Measurements from ENCODE around the gene BBOF1.

The BBOF1 gene

DNA sequence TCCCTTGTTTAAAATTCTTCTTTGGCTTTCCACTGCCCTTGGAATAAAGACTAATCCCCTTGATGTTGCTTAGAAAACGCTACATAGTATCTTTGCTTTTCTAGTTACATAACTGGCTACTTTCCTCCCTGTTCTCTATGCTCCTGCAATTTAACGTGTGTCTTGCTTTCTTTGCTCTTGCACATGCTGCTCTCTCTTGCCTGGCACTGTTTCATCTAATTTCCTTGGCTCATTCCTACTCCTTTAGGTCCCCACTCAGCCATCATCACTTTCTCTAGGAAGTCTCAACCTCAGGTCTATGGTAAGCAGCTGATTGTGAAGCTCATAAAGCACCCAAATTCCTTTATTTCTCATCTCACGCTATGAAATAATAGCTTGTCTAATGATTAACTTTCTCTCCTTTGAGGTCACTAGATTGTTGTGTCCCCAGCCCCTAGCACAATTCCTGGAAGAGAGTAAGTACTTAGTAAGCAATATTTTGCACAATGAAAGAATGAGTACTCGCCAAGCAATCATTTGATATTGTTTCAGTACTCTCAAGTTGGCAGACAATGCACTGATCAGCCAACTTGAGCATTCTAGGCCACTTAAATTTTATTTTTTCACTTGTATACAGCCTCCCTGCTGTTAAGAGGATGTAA is 61.8 kb downstream of the BBOF1 start:
- TF ChIP-seq, protein P1, sequence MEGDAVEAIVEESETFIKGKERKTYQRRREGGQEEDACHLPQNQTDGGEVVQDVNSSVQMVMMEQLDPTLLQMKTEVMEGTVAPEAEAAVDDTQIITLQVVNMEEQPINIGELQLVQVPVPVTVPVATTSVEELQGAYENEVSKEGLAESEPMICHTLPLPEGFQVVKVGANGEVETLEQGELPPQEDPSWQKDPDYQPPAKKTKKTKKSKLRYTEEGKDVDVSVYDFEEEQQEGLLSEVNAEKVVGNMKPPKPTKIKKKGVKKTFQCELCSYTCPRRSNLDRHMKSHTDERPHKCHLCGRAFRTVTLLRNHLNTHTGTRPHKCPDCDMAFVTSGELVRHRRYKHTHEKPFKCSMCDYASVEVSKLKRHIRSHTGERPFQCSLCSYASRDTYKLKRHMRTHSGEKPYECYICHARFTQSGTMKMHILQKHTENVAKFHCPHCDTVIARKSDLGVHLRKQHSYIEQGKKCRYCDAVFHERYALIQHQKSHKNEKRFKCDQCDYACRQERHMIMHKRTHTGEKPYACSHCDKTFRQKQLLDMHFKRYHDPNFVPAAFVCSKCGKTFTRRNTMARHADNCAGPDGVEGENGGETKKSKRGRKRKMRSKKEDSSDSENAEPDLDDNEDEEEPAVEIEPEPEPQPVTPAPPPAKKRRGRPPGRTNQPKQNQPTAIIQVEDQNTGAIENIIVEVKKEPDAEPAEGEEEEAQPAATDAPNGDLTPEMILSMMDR (IDR thresholded peaks at IDR 0.05; ENCODE audit: low read depth, low read length, missing control alignments) = no peak
- no peak overlapping the region for H3K4me3 ChIP-seq (replicated peaks; ENCODE audit: low read depth, low read length)
- DNase-seq (ENCODE audit: extremely low read depth, low read depth) = no peak

DNA sequence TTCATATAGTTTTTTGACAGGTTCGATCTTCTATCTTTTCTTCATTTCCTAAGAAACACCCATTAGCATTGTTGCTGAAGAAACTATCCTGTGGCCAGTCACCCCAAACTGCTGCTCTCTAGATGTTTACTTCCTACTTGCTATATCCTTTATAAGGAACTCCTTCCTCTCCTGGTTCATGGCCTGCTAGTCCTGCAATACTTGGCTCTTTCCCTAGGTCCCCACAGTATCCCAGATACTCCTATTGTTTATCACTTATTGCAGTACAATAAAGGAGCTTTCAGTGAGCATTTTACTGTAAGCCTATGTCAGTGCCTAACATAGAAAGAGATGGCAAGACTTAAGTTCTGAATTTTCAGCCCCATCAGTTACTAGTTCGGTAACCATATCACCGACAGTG is 62.3 kb downstream of the BBOF1 start:
- no peak for DNase-seq (ENCODE audit: extremely low read depth, low read depth)
- H3K4me3 ChIP-seq (replicated peaks; ENCODE audit: low read depth, low read length) = no peak overlapping the region
- TF ChIP-seq, protein P1 (IDR thresholded peaks at IDR 0.05; ENCODE audit: low read depth, low read length, missing control alignments) = no peak

DNA sequence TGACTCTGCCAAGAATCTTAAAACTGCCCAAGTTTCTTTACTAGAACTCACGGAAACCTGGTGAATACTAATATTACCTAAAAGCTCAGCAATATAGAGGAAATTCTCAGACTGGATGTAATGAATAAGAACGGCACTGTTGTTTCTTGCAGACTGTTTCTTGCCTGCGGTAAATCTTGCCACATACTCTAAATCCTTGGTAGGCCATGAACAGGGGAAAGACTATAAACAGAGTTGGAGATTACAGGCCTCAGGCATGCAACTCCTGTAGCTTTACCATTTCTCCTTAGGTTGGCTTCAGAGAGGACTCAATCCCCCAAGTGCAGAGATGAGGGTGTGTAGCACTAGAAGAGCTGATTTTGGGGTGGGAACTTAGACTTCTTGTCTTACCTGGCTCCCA is 64.0 kb downstream of the BBOF1 start:
- H3K4me3 ChIP-seq (replicated peaks; ENCODE audit: low read depth, low read length) = peak overlapping the region; percentile 85; the same call in 1 of the 2 replicates
- no peak for DNase-seq (ENCODE audit: extremely low read depth, low read depth)
- TF ChIP-seq, protein P1 (IDR thresholded peaks at IDR 0.05; ENCODE audit: low read depth, low read length, missing control alignments) = no peak

- DNase-seq (ENCODE audit: extremely low read depth, low read depth) = no peak
- TF ChIP-seq, protein P1 (IDR thresholded peaks at IDR 0.05; ENCODE audit: low read depth, low read length, missing control alignments) = no peak
- peak overlapping the region; percentile 85 for H3K4me3 ChIP-seq (replicated peaks; ENCODE audit: low read depth, low read length)
Measured at GRCh38 chr14:74083784-74084276, 64.7 kb downstream of the BBOF1 start.

DNA sequence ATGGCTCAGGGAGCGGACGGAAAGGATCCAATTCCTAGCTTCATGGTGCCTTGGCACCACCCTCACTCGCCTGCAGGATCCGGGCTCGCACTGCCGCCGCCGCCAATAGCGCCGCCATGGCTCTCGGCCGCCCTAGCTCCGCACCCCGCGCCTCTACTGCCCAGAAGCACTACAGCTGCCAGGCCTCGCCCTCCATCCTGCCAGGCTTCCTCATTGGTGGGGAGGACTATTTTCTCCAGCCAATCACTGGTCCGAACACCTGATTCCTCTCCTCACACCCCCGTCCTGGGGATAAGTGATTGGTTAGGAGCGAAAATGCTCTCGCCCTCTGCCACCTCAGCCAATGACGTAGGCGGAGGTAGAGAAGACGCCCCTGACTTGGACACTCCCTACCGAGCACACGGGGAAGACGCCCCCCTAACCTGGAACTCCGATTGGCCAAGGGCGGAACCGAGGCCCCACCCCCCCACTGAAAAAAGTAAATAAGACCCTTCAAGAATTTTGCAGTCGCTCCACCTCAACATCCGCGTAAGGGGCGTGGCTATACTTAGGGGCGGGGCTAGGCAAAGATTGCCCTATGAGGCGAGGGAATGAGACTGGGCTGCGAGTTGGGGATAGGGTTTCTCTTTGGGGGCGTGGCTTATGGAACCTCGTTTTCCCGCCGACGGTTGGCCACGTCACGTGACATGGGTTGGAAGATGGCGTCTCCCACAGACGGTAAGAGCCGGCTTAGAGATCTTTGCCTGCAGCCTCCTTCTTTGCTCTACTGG is 65.3 kb downstream of the BBOF1 start, which contains the start of the genes ALDH6A1 and LIN52:
TSS of gene ALDH6A1 (minus strand) at position 177 of the 770 bp plus-strand sequence. CDS start at position 118, 59 bp downstream.
TSS of gene LIN52 (plus strand) at position 680 of the 770 bp plus-strand sequence. CDS start at position 699, 19 bp downstream.
- TF ChIP-seq, protein P1 (IDR thresholded peaks at IDR 0.05; ENCODE audit: low read depth, low read length, missing control alignments) = no peak
- DNase-seq (ENCODE audit: extremely low read depth, low read depth) = peak; percentile 100
- H3K4me3 ChIP-seq (replicated peaks; ENCODE audit: low read depth, low read length) = peak within 1 kb of the TSS; percentile 85

GRCh38 chr14:74085047-74085637 is 66.0 kb downstream of the BBOF1 start:
- peak overlapping the region; percentile 85 for H3K4me3 ChIP-seq (replicated peaks; ENCODE audit: low read depth, low read length)
- TF ChIP-seq, protein P1 (IDR thresholded peaks at IDR 0.05; ENCODE audit: low read depth, low read length, missing control alignments) = no peak
- no peak for DNase-seq (ENCODE audit: extremely low read depth, low read depth)

Data from HFF-Myc (cell line).